Subcutaneous adipose tissue (tissue), 4 donors: Measurements from ENCODE around the gene CIC. TPM values are rescaled to one million over a fixed set of nuclear protein-coding genes. Genes with fewer than 3 reads are reported as not detected.

ENCODE experiments used
- total RNA-seq, 4 donors: library from RNA; depleted of rRNA; stranded (reverse); fragments of >200 nt; gene quantifications; one replicate each; pipeline ENCODE4 v1.1.0, GENCODE V29; 2016
- TF ChIP-seq, protein P1 (sequence below): fragments of 450-650 bp; IDR thresholded peaks from one replicate; pipeline ENCODE4 v1.5.1; 2016; ENCODE audit warnings: low read depth, mild to moderate bottlenecking, control low read depth, antibody characterized with exemption, moderate library complexity

The CIC gene
- total RNA-seq, 4 donors from 2014 or later, result 12.4 to 49.9 (median 14.9) TPM

DNA sequence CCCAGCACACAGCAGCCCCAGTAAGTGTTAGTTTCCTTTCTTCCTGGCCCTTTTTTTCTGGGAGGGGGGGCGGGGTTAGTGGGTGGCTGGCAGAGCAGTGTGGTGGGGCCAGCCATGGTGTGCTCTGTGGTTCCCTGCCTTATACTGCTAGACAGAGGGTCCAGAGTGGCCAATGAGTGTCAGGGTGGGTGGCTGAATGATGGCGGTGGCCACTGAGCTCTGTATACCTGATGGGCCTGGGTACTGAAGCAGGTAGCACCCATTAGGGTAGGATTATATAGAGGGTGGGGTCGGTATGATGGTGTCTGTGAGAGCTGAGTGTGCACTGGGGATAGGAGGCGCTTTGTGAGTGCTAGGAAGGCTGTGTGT lies 13.8 kb downstream of the CIC start:
- TF ChIP-seq, protein P1, sequence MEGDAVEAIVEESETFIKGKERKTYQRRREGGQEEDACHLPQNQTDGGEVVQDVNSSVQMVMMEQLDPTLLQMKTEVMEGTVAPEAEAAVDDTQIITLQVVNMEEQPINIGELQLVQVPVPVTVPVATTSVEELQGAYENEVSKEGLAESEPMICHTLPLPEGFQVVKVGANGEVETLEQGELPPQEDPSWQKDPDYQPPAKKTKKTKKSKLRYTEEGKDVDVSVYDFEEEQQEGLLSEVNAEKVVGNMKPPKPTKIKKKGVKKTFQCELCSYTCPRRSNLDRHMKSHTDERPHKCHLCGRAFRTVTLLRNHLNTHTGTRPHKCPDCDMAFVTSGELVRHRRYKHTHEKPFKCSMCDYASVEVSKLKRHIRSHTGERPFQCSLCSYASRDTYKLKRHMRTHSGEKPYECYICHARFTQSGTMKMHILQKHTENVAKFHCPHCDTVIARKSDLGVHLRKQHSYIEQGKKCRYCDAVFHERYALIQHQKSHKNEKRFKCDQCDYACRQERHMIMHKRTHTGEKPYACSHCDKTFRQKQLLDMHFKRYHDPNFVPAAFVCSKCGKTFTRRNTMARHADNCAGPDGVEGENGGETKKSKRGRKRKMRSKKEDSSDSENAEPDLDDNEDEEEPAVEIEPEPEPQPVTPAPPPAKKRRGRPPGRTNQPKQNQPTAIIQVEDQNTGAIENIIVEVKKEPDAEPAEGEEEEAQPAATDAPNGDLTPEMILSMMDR, result no peak

GRCh38 chr19:42283188-42284065 lies 14.4 kb downstream of the CIC start:
- TF ChIP-seq, protein P1, result no peak

DNA sequence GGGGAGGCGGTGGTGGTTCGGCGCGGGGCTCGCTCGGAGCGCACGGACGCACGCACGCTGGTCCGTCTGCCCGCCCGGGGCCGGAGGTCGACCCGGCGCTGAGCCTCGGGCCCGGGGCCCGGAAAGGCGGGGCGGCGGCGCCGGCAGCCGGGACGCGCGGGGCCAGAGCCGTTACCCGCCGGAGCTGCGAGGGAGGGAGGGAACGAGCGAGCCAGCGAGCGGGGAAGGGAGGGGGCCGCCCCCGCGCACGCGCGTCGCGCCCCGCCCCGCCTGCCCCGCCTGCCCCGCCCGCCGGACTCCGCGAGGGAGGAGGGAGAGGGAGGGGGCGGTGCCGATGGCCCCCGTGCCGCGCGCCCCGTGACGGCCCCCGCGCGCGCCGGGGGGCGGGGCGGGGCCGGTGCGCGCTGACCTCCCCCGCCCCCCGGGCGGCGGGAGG lies 15.0 kb downstream of the CIC start:
- TF ChIP-seq, protein P1, result no peak

- TF ChIP-seq, protein P1, result no peak
Observed at GRCh38 chr19:42284591-42285341, 15.7 kb downstream of the CIC start.

DNA sequence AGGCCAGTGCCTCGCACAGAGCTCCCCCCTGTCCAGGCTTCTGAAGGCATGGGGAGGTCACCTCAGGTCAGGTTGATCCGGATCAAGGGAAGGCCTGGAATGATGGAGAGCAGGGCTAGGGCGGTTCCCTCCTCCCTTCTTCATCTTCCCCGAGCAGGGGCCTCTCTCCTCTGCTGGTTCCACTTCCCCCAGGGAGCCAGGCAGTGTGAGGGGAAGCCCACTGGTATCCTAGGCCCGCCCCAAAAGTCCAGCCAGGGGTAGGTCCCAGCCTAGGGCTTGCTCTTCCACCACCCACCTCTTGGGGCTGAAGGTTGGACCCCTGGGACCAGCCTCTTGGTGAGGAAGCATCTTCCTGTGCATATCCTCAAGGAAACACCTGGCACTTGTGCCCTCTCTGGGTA lies 16.5 kb downstream of the CIC start:
- TF ChIP-seq, protein P1, result no peak

DNA sequence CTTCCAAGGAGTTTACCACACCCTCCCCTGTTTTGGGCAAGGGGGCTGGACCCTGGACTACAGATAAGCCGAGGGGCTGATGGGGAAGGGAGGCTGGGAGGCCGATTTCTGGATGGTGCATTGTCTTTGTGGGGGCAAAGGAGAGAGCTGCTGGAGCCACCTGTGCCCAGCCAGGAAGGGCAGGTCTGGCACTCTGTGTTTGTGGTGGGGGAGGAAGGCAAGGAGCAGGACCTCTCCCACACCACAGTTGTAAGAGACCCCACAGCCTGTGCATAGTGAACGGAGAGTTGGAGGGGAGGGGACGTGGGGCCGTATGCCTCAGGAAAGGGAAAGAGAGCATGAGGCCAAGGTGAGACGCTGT lies 16.9 kb downstream of the CIC start:
- TF ChIP-seq, protein P1, result no peak

DNA sequence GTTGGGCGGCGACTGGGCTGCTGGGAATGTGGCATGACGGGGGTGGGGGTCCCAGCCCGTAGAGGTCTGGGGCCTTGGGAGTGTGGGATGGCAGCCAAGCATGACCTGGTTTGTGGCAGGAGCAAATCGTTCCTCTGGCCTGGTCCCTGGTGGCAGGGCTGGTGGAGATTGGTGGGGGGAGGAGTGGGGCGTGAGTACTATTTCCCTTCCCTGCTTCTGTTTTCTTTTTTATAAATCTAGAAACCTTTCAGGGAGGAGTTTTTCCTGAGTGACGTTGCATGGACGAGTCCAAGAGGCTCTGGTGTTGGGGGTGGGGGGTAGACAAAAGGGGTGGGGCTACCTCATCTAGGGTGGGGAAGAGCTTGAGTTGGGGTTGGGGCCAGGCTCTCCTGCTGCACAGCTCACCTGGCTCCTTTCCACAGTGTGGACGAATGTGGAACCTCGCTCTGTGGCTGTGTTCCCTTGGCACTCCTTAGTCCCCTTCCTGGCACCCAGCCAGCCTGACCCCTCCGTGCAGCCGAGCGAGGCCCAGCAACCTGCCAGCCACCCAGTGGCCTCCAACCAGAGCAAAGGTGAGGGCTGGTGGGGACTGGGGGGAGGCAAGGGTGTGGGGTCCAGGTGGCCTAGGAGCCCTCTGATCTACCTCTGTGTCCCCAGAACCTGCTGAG lies 17.4 kb downstream of the CIC start:
- TF ChIP-seq, protein P1, result no peak
